Mononuclear cell (primary cell): ENCODE data around the gene EFNB2. TPM values are rescaled to one million over a fixed set of nuclear protein-coding genes. Genes with fewer than 3 reads are reported as not detected.

Experiments
- H3K27me3 ChIP-seq: 2 replicates; pipeline ENCODE4 v1.6.0; 2011; ENCODE audit warnings: low read length, control low read depth; ENCODE audit not compliant: insufficient read depth
- H3K4me1 ChIP-seq: 2 replicates; pipeline ENCODE4 v1.5.1; 2011; ENCODE audit warnings: mild to moderate bottlenecking, low read length, control low read depth; ENCODE audit not compliant: insufficient read depth
- H3K4me3 ChIP-seq: 2 replicates; pipeline ENCODE4 v1.5.1; 2011; ENCODE audit warnings: mild to moderate bottlenecking, low read length, moderate library complexity
- H3K9me3 ChIP-seq: 2 replicates; pipeline ENCODE4 v1.5.1; 2011; ENCODE audit warnings: low read depth, mild to moderate bottlenecking, control low read depth, low read length
- total RNA-seq: library from RNA; depleted of rRNA; stranded (reverse); fragments of >200 nt; gene quantifications from one replicate; pipeline ENCODE4 v1.2.3, GENCODE V29; 2012

EFNB2 gene
- total RNA-seq, 1 donor = 0.21 TPM

DNA sequence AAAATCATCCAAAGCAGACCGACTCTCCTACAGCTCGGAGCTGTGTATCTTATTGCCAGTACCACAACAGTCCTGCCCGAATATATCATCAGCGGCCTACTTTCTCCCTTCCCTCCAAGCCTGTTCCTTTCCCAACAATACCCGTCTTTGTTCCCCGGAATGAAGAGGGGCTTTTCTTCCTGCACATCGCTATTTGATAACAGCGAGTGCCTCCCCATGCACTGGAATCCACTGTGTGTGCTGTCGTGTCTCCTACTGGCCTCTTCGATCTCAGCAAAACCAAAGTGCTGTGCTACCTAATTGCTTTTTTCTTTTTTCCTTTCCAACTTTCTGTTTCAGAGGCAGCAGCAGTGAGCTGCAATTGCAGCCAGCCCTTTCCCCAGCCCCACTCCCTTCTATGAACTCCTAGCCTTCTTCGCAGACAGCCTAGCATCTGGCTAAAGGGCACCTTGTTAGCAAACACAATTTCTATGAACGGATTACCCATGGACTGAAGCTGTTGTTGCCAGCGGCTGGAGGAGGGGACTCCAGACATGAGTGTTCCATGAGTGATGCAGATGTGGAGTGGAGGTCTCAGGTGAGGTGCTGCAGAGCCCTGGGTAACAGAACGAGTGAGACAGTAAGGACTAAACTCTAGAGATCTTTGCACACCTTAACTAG is 43.4 kb downstream of the EFNB2 start:
- no peak overlapping the region for H3K4me3 ChIP-seq
- no peaks in the 10 kb centered on the region for H3K9me3 ChIP-seq
- peaks cover 78% of the 10 kb centered on the region for H3K27me3 ChIP-seq
- peaks cover 17% of the 10 kb centered on the region for H3K4me1 ChIP-seq

DNA sequence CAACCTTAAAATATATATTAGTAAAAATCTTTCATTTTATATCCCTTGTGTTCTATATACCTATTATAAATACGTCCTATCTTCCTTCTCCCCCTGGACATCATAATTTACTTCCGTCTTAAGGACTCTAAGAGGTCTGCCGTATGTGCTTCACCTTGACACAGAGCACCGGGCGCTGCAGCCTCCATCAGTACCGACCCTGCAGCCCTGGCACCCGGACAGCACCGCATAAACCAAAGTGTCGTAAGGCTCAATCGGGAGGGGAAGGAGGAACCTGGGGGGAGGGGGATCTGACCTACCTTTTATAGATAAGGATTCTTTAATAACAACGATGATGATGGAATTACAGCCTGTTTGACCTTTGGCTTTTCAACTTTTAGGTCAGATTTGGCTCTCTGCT is 44.0 kb downstream of the EFNB2 start:
- peaks cover 73% of the 10 kb centered on the region for H3K27me3 ChIP-seq
- H3K9me3 ChIP-seq = no peaks in the 10 kb centered on the region
- H3K4me1 ChIP-seq = peaks cover 17% of the 10 kb centered on the region
- no peak overlapping the region for H3K4me3 ChIP-seq

DNA sequence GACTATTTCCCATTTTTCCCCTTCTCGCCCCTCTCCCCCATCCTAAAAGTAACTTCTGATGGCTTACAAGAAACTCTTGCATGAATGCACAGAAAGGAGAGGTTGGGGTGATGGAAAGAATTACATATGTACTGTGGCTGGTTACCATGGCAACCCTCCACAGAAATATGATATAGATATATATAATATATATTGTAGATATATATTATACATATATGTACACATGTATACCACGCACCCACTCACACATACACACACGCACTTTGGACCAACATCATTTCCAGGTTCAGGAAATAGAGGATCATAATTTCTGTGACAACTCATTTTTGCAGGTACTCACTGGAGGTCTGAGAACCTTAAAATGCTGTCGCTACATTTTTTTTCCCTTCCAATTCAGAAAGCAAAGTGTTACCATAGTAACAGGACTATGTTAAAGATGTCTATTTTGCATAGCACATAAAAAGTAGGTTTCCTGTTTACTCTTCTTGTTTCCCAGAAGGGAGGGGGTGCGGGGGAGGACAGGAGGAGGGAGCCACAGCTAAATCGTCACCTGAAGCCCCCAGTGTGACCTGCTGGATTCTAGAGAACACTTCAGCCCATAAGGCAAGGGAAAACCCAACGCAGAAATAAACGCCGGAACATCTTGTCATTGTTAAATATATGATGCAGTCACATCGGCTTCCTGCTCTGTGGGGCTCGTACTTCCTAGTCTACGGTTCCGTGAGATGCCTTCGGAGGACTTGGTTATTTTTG is 44.7 kb downstream of the EFNB2 start:
- Histone ChIP-seq H3K27me3 (peaks cover 66% of the 10 kb centered on the region), H3K4me1 (peaks cover 17% of the 10 kb centered on the region), H3K9me3 (no peaks in the 10 kb centered on the region), H3K4me3 (no peak overlapping the region)

DNA sequence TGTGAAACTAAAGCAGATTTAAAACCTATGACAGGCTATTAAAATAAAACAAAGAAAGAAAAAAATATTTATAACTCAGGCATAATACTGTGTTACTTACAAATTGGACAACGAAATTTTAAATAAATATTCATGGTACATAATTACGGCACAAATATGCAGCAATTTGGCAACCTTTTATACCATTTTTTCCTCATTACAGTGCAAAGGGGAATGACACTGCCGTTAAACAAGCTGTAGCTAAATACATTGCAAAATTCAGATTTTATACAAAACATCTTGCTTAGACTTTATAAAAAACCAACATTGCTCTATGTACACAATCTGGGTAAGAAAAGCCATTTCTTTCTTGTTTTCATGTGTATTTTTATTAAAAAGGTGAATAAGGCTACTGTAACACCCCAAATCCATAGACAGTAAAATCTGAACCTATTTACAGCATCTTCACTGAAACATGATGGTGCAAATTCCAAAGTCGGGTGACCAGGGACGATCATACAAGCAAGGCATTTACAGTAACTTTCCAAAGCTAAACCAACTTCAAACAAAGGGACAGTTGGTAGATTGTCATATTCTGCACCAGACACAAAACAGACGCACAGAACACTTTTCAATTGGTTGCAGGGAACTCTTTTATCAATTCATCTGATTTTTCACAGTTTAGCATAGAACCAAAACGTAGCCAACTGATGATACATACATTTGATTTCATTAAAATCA is 45.5 kb downstream of the EFNB2 start:
- Histone ChIP-seq H3K9me3 (no peaks in the 10 kb centered on the region), H3K27me3 (peaks cover 66% of the 10 kb centered on the region), H3K4me1 (peaks cover 17% of the 10 kb centered on the region), H3K4me3 (no peak overlapping the region)

DNA sequence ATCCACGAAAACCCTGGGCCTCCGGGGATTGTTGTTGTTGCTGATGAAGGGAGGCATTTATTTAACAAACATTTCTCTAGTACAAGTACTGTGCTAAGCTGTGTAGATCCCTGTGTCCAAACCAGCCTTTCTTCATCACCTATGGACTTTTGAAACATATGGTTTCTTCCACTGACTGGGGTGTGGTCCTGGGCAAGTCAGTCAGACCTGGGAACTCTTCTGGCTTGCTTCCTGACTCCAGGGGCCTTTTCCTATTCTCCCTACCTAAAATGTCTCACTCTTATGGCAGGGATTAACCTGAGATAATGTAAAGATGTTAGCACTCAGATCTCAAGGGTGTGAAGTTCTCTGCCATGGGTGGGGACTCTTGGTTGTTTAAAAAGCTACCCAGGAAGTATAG is 46.8 kb downstream of the EFNB2 start:
- H3K4me1 ChIP-seq = peaks cover 13% of the 10 kb centered on the region
- H3K27me3 ChIP-seq = peaks cover 63% of the 10 kb centered on the region
- H3K9me3 ChIP-seq = no peaks in the 10 kb centered on the region
- no peak overlapping the region for H3K4me3 ChIP-seq

DNA sequence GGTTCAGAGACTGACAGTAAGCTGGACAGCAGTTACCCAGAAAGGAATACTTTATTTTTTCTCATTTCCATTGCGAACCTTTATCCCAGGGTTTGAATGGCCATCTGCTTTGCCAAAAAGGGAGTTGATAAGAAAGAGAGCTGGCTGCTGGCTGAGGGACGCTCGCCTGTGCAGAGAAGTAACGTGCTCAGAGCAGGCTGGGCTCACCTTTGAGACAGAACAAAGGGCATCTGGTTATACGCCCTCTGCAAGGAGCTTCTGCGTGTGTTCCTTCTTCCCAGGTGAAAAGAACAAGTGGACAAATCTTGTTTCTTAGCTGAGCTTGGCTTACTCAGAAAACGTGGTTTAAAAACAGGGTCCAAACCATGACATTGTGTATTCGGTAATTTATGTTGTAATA is 47.4 kb downstream of the EFNB2 start:
- Histone ChIP-seq H3K4me3 (no peak overlapping the region), H3K4me1 (peaks cover 7% of the 10 kb centered on the region), H3K27me3 (peaks cover 57% of the 10 kb centered on the region), H3K9me3 (no peaks in the 10 kb centered on the region)

DNA sequence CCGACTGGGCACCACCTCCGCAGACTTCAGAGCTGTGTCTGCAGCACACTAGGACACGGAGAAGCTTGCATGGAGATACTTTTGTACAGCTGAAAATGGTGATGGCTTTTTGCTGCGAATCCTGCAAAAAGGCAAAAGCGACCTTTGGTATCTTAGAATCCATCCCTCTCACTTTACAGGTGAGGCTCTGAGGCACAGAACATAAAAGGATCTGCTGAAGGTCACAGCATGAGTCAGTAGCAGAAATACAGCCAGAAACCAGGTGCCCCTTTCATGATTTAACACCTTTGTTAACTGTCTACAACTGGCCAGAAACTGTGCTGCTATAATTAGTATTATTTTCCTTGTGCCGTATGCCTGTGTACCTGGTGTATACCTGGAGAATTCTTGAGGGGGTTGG is 48.3 kb downstream of the EFNB2 start:
- H3K9me3 ChIP-seq = no peaks in the 10 kb centered on the region
- peaks cover 48% of the 10 kb centered on the region for H3K27me3 ChIP-seq
- no peak overlapping the region for H3K4me3 ChIP-seq
- H3K4me1 ChIP-seq = peaks cover 4% of the 10 kb centered on the region

DNA sequence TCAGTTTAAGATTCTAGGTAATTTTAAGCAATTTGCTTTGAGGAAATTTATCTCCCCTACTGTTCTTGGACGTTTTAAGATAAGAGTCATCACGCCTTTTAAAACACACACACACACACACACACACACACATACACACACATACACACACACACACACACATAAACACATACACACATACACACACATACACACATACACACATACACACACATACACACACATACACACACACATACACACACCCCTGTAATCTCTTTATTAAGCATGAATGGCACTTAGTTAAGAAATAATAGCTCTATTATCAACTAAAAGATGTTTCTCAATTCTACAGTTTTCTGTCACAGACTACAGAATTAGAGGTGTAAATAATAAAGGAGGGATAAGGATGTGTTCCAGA is 49.2 kb downstream of the EFNB2 start:
- Histone ChIP-seq H3K9me3 (no peaks in the 10 kb centered on the region), H3K4me3 (no peak overlapping the region), H3K4me1 (peaks cover 4% of the 10 kb centered on the region)

DNA sequence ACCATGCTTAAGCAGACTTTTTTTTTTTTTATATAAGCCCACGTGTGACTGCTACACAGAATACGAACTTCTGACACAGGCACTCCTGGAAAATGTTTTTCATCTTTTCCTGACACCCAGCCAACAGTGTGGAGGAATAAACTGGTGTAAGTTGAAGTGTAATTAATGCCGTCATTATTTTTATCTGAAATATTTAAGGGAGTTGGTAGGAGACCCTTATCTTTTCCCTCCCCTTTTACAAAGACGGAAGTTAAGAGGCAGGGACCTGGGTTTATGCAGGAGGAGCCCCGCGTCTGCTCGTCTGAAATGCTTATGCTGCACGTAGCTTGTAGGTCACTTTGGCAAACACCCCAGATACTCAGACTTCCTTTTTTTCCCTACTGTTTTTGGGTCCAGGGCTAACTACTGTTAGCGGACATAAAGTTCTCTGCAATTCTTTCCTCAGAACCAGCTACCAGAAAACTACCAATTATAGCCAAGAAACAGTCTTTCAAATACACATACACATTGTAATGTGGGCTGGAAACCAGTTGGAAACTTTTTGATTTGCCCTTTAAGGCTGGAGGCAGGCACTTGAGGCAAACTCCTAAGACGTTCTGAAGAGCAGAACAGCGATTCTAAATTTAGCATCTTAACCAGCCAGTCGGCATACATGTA is 50.8 kb downstream of the EFNB2 start:
- Histone ChIP-seq H3K27me3 (peaks cover 27% of the 10 kb centered on the region), H3K9me3 (no peaks in the 10 kb centered on the region), H3K4me1 (no peaks in the 10 kb centered on the region), H3K4me3 (no peak overlapping the region)

More for the DNA sequence above, 49.2 kb downstream of the EFNB2 start:
- peaks cover 41% of the 10 kb centered on the region for H3K27me3 ChIP-seq

DNA sequence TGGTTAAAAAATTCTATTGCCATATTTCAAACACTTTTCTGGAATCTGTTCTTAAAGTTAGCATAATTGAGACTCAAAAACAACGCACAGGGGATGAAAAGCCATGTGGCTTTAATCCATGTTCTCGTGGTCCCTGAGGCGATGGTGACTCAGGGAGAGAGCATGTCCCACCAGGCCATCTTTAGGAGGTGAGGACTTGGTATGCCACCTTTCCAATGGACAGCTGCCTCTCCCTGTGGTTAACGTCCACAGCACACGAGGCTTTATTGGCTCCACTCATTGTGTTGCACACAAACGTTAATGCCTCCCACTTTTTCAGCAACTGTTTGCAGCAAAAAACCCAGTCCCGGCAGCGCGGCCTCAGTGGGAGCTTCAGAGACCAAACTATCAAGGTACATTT is 51.4 kb downstream of the EFNB2 start:
- no peaks in the 10 kb centered on the region for H3K9me3 ChIP-seq
- no peak overlapping the region for H3K4me3 ChIP-seq
- H3K4me1 ChIP-seq = no peaks in the 10 kb centered on the region
- H3K27me3 ChIP-seq = peaks cover 26% of the 10 kb centered on the region

DNA sequence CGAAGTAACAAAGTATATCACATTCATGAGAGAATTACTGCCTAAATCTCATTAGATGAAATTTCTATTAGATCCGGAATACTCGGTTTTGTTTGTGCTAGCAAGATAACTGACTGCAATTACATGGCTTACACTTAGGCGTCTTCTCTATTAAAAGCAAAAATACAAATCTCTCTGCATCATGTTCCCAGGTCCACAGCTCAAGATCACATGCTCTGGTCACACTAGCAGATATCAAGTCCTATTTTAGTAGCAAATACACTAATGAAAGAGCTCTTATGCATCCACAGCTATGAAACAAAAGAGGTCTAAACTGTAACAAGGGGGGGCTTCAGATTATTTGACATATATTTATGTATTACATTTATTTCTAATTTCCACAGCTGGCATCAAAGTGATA is 53.5 kb downstream of the EFNB2 start:
- peaks cover 15% of the 10 kb centered on the region for H3K27me3 ChIP-seq
- no peaks in the 10 kb centered on the region for H3K9me3 ChIP-seq
- no peak overlapping the region for H3K4me3 ChIP-seq
- H3K4me1 ChIP-seq = no peaks in the 10 kb centered on the region

DNA sequence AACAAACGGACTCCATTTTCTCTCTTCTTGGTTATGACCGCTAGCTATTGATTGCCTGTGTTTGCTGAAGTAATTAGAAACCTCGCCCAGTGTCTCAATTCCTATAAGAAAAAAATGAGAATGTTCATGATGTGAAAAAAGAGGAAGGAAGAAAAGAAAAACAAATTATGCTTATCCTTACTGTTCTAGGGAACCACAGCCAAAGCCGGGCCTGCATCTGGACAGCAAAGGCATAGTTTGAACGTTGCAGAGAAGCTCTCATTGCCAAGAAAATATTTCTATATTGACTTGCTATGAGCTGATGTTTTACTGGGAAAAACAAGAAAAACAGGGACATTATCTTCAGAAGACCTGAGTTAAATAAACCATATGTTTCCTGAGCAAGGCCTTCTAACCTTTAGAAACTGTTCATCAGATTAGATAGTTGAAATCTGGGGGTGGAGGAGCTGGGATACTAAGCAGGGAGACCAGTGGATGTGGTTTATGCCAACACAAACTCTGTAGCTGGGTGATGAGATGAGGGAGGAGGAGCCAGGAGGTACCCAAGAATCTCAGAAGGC is 55.0 kb downstream of the EFNB2 start:
- H3K4me3 ChIP-seq = no peak overlapping the region
- no peaks in the 10 kb centered on the region for H3K9me3 ChIP-seq
- H3K4me1 ChIP-seq = no peaks in the 10 kb centered on the region
- H3K27me3 ChIP-seq = peaks cover 12% of the 10 kb centered on the region

DNA sequence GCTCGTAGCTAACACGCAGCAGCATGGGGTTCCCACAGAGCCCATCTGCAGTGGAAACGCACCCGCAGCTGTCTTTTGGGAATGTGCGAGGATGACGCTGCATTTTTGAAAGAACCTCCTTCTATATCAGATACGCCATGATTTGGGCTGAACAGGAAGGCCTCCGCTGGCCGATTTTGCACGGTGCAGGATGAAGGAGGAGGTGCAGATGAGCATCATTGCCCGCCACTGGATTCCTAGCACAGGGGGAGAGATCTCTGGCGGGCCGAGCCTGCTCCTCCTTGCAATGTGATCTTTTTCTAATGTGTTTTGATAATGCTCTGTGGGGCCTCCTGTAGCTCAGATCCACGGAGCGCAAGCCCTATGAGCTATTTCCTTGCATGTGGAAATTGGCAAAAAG is 55.5 kb downstream of the EFNB2 start:
- Histone ChIP-seq H3K9me3 (no peaks in the 10 kb centered on the region), H3K4me1 (no peaks in the 10 kb centered on the region), H3K4me3 (no peak overlapping the region), H3K27me3 (peaks cover 8% of the 10 kb centered on the region)

DNA sequence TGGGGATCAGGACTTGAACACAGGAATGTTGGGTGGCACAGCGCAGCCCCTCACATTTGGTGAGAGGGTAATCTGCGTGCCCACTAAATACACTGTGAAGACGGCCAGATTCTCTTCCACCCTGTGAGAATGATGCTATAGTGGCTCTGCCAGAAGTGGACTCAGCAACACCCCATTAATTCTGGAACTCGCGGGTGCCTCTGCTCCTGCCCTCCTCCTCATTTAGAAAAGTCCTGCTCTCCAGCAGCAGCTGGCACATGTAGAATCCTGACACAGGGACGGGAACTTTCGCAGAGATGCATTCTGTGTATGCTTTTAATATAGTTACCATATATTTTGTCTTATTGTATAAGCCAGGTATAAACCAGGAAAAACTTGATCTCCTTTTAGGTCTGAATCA is 57.3 kb downstream of the EFNB2 start:
- no peak overlapping the region for H3K4me3 ChIP-seq
- H3K4me1 ChIP-seq = no peaks in the 10 kb centered on the region
- H3K27me3 ChIP-seq = no peaks in the 10 kb centered on the region
- no peaks in the 10 kb centered on the region for H3K9me3 ChIP-seq

DNA sequence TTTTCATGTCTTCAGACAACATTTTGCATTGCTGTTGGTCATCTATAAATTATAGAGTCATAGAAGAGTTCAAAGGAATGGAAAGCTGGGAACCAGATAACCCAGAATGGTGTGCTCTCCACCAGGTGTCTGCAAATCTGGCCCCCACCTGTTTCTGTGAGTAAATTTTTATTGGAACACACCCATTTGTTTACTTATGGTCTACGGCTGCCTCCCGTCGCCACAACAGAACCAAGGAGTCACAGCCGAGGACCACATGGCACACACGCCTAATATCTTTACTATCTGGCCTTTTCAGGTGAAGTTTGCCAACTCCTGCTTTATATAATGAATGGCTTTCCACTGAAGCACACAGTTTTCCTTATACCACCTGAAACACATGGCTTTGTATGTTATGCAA is 58.2 kb downstream of the EFNB2 start:
- Histone ChIP-seq H3K9me3 (no peaks in the 10 kb centered on the region), H3K27me3 (no peaks in the 10 kb centered on the region), H3K4me3 (no peak overlapping the region), H3K4me1 (no peaks in the 10 kb centered on the region)
